ENCODE results near the gene NAXD. TPM values are rescaled to one million over a fixed set of nuclear protein-coding genes. Genes with fewer than 3 reads are reported as not detected.
A peak's percentile ranks its signal among the peaks of the same experiment; 100 is the strongest.

Gene NAXD
- total and polyA plus RNA-seq, 2 of the 4 experiments (the other 2 are of a cell fraction), result 10.2 to 27.2 TPM

DNA sequence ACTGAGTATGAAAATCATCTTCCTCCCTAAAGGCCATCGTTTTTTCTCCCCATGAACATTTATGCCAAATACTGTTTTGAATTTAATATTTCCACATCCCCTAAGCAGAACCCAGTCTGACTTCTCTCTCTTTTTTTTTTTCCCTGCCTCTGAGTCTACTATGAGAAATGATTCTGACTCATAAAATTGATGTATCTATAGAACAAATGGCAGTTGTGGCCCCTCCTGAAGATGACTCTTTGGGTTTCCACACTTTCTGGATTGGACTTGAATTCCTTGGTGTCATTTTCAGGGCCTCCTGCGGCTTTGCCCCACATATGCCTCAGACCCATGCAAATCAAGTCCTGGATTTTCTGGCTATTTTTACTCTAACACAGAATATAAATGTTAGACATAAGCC lies 22.7 kb upstream of the NAXD start:
- CTCF ChIA-PET, result no interaction called here
- Histone ChIP-seq H3K9me1 (ENCODE audit: insufficient read depth, low read length) (no peaks in the 10 kb centered on the region), H3K4ac (ENCODE audit: low read depth, low read length) (no peak overlapping the region), H3K79me1 (ENCODE audit: low read depth in 1 of 2, low read length in 2 of 2) (no peaks in the 10 kb centered on the region), H4K5ac (ENCODE audit: low read depth, low read length) (no peak overlapping the region), H2BK15ac (ENCODE audit: low read depth, low read length) (no peak overlapping the region), H3K9ac (ENCODE audit: low read depth, low read length) (no peak overlapping the region), H3K14ac (replicated peaks; ENCODE audit: low read depth, low read length) (no peak overlapping the region), H2BK120ac (ENCODE audit: low read depth, low read length) (no peak overlapping the region; the same call in 1 of the 2 replicates), H2AK9ac (replicated peaks; ENCODE audit: low read depth, low read length, poor library complexity) (no peak overlapping the region), H4K8ac (ENCODE audit: low read depth in 2 of 2, low read length in 2 of 2) (no peak overlapping the region), H4K20me1 (ENCODE audit: insufficient read depth, low read length) (no peaks in the 10 kb centered on the region), H3K9me3 (ENCODE audit: control insufficient read depth, insufficient read depth, low read length) (no peaks in the 10 kb centered on the region), H2BK5ac (ENCODE audit: low read depth, low read length, poor library complexity, severe bottlenecking) (peak overlapping the region; percentile 30), H3K4me3 (ENCODE audit: insufficient read depth, low read depth, low read length) (no peak overlapping the region), H4K91ac (ENCODE audit: insufficient read depth, low read depth, low read length) (no peak overlapping the region), H3K23ac (ENCODE audit: low read depth, low read length) (no peak overlapping the region), H2BK20ac (ENCODE audit: low read depth, low read length) (no peak overlapping the region), H2AK5ac (ENCODE audit: low read depth, low read length) (no peak overlapping the region), H3K4me2 (ENCODE audit: low read depth, low read length) (no peak overlapping the region), H2AFZ (replicated peaks; ENCODE audit: low read length, poor library complexity) (no peak overlapping the region), H3K56ac (ENCODE audit: extremely low read depth, insufficient read depth, low read length) (no peak overlapping the region), H3K18ac (ENCODE audit: low read depth, low read length) (no peak overlapping the region), H3K27me3 (ENCODE audit: control insufficient read depth, insufficient read depth, low read length) (peaks cover 2% of the 10 kb centered on the region; the same call in 1 of the 2 replicates), H3K4me1 (ENCODE audit: control insufficient read depth, insufficient read depth, low read length) (0 out of 2 replicates have a peak, but pooled peaks cover 4% of the 10 kb centered on the region), H3K27ac (ENCODE audit: insufficient read depth, low read length) (no peak overlapping the region), H3K36me3 (ENCODE audit: control insufficient read depth, insufficient read depth, low read length) (no peaks in the 10 kb centered on the region)
- POLR2A ChIA-PET (ENCODE audit: unreplicated experiment), result no interaction called here
- no peak for TF ChIP-seq NFE2L2 (IDR thresholded peaks at IDR 0.05; ENCODE audit: low read depth, low read length)
- TF ChIP-seq CEBPB (IDR thresholded peaks at IDR 0.05; ENCODE audit: low read depth, low read length), result peak; percentile 33
- dilution Hi-C loops (cut with HindIII; ENCODE audit: low sequenced_read_pairs, unreplicated experiment), result no loop called here
- in situ Hi-C loops (cut with MboI; ENCODE audit: low sequenced_read_pairs), result loop anchor here (25.0 kb wide), 1 partner anchor 220 kb away; no protein-coding TSS in a partner anchor
- intact Hi-C loops (cut with micrococcal nuclease), result loop anchor here (1.0 to 5.0 kb wide), 4 partner anchors 122 to 460 kb away; no protein-coding TSS in a partner anchor
- ATAC-seq (ENCODE audit: low read depth) (peak; percentile 68), DNase-seq (peak; percentile 81)
- WGBS, 2 experiments (ENCODE audit: extremely low coverage in 2 of 2, insufficient read length in 1 of 2), result no CpG with 5 or more reads among the region's 2 CpGs
- BruUV-seq (replicated peaks), result no TSS peak
